RWPE2 (cell line): ENCODE measurements around the gene SDK2.

Experiments
- ATAC-seq: fragments of 200-7000 bp; cut with Tn5 transposase; 3 replicates; pipeline ENCODE4 v1.9.1; 2021; ENCODE audit warnings: low read depth
- DNase-seq: peaks from one replicate; pipeline ENCODE4 v3.0.0-alpha.2; 2020; ENCODE audit warnings: low spot score
- H3K27ac ChIP-seq: fragments of 450-650 bp; 2 replicates; pipeline ENCODE4 v1.5.1; 2017; ENCODE audit warnings: mild to moderate bottlenecking; ENCODE audit not compliant: poor library complexity, severe bottlenecking
- H3K27me3 ChIP-seq: fragments of 250-450 bp; sonication (Bioruptor Pico); 2 replicates; pipeline ENCODE4 v1.5.1; 2021; ENCODE audit warnings: mild to moderate bottlenecking, moderate library complexity; ENCODE audit not compliant: insufficient read depth, poor library complexity, severe bottlenecking
- H3K36me3 ChIP-seq: fragments of 250-450 bp; sonication (Bioruptor Pico); 2 replicates; pipeline ENCODE4 v1.5.1; 2020; ENCODE audit warnings: low read depth, mild to moderate bottlenecking, moderate library complexity
- H3K4me1 ChIP-seq: fragments of 250-450 bp; sonication (Bioruptor Pico); 2 replicates; pipeline ENCODE4 v1.5.1; 2021; ENCODE audit warnings: mild to moderate bottlenecking, moderate library complexity; ENCODE audit not compliant: insufficient read depth, poor library complexity, severe bottlenecking
- H3K4me3 ChIP-seq: fragments of 250-450 bp; sonication (Bioruptor Pico); 2 replicates; pipeline ENCODE4 v1.5.1; 2021; ENCODE audit warnings: mild to moderate bottlenecking, moderate library complexity; ENCODE audit not compliant: severe bottlenecking
- H3K9me3 ChIP-seq: fragments of 250-450 bp; sonication (Bioruptor Pico); 2 replicates; pipeline ENCODE4 v1.5.1; 2021; ENCODE audit warnings: mild to moderate bottlenecking, moderate library complexity; ENCODE audit not compliant: severe bottlenecking
- TF ChIP-seq, protein P1 (sequence below): fragments of 450-650 bp; IDR thresholded peaks from one replicate; pipeline ENCODE4 v1.5.1; 2017; ENCODE audit warnings: mild to moderate bottlenecking, moderate library complexity; ENCODE audit not compliant: poor library complexity, severe bottlenecking

Gene SDK2

DNA sequence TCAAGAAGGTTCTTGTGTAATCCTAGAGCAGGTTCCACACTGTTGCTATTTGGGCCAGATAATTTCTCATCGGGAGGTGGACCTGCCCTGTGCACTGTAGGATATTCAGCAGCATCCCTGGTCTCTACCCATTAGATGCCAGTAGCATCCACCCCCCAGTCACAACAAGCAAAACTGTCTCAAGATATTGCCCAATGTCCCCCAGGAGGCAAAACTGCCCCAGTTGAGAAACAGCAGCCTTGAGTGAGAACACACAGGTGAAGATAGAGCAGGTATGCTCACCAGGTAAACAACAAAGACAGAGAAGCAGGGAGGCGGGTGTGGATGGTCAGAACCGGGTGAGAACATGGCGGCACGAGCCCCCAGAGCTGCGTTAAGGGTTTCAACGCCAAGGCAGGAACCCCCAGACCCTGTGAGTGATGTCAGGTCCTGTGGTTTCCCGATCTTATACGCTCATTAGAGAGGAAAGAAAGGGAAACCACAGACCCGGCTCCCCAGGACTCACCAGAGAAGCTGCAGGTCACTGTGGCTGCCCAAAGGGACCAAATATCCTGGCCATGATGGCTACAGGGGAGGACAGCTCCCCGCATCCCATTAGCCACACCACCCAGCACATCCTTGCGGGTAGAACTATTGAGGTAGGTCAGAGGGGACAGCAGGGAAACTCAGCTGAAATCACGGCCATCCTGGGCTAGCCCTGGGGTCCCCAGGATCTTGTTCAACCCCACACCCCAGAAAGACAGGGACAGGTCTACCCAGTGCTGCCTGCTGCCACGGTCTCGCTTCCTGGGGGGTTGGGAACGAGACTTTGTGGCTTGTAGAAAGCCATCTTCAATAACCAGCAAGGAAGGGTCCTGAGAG, 353.6 kb downstream of the SDK2 start:
- TF ChIP-seq, protein P1, sequence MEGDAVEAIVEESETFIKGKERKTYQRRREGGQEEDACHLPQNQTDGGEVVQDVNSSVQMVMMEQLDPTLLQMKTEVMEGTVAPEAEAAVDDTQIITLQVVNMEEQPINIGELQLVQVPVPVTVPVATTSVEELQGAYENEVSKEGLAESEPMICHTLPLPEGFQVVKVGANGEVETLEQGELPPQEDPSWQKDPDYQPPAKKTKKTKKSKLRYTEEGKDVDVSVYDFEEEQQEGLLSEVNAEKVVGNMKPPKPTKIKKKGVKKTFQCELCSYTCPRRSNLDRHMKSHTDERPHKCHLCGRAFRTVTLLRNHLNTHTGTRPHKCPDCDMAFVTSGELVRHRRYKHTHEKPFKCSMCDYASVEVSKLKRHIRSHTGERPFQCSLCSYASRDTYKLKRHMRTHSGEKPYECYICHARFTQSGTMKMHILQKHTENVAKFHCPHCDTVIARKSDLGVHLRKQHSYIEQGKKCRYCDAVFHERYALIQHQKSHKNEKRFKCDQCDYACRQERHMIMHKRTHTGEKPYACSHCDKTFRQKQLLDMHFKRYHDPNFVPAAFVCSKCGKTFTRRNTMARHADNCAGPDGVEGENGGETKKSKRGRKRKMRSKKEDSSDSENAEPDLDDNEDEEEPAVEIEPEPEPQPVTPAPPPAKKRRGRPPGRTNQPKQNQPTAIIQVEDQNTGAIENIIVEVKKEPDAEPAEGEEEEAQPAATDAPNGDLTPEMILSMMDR, result no peak
- no peak overlapping the region for H3K4me3 ChIP-seq
- ATAC-seq, result no peak
- H3K27ac ChIP-seq, result peak overlapping the region; percentile 89
- H3K4me1 ChIP-seq, result peaks cover 70% of the 10 kb centered on the region
- H3K27me3 ChIP-seq, result no peaks in the 10 kb centered on the region
- no peaks in the 10 kb centered on the region for H3K9me3 ChIP-seq
- DNase-seq, result peak; percentile 47
- H3K36me3 ChIP-seq, result peaks cover 9% of the 10 kb centered on the region

DNA sequence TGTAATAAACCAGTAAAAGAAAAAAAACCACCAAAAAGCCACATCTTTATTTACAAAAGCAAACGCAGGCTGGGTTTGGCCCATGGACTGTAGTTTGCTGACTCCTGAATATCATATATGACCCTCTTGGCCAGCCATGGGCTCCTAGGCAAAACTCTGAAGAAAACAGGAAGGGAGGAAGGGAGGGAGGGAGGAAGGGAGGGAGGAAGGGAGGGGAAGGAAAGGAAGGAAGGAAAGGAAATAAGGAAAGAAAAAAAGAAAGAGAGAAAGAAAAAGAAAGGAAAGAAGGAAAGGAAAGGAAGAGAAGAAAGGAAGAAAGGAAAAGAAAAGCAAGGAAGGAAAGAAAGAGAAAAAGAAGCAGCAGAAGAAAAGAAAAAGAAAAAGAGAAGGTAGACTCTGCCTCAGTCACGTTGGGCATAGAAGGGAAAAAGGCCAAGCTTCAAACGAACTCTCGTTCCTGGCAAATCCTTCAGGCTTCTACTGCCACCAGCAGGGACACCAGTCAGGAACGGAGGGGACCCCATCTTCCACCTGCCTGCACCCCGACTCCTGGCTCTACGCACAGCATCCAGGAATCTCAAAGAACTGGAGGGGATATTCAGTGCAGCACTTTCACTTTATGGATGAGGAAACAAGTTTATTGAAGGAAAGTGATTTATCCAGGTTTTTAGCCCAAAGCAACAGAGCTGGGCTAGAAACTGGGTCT, 354.5 kb downstream of the SDK2 start:
- DNase-seq (peak; percentile 16), ATAC-seq (no peak)
- TF ChIP-seq, protein P1, result no peak
- Histone ChIP-seq H3K36me3 (peaks cover 19% of the 10 kb centered on the region), H3K4me1 (peaks cover 70% of the 10 kb centered on the region), H3K27me3 (no peaks in the 10 kb centered on the region), H3K9me3 (no peaks in the 10 kb centered on the region), H3K4me3 (no peak overlapping the region), H3K27ac (peak overlapping the region; percentile 89)

DNA sequence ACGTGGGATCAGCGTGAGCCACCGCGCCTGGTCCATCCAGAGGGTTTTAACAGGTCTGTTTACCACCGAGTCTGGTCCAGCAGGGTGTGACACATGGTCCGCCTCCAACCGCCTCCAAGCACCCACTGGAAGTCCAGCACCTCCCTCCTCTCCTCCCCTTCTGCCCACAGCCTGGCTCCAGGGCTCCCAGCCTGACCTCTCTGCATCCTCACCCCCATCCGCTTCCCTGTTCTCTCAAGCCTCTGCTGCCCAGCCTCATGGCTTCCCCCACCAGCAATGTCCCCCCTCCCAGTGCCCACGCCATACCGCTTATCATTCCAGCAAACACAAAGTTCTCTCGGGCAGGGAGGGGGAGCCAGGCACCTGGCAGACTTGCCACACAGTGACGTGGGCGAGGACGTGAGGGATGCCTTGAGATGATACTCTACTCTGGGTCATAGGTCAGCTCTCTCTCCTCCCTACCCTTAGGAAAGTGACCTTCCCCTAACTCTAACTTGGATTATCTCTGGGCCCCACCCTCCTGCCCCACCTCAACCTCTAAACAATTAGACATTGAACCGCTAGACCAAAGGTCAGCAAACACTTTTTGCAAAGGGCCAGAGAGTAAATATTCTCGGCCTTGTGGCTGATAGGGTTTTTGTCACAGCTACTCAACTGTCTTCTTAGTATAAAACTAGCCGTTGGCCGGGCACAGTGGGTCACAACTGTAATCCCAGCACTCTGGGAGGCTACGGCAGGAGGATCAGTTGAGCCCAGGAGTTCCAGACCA, 355.5 kb downstream of the SDK2 start:
- DNase-seq (no peak), ATAC-seq (peak; percentile 10; the same call in 1 of the 3 replicates)
- Histone ChIP-seq H3K27ac (peak overlapping the region; percentile 89), H3K27me3 (no peaks in the 10 kb centered on the region), H3K36me3 (peaks cover 29% of the 10 kb centered on the region), H3K4me1 (peaks cover 63% of the 10 kb centered on the region), H3K4me3 (no peak overlapping the region), H3K9me3 (no peaks in the 10 kb centered on the region)
- TF ChIP-seq, protein P1, result no peak

GRCh38 chr17:73286863-73287296, 357.4 kb downstream of the SDK2 start:
- H3K4me3 ChIP-seq, result no peak overlapping the region
- peak overlapping the region; percentile 25 for H3K27ac ChIP-seq
- TF ChIP-seq, protein P1, result no peak
- no peaks in the 10 kb centered on the region for H3K27me3 ChIP-seq
- H3K4me1 ChIP-seq, result peaks cover 45% of the 10 kb centered on the region
- peak; percentile 12; the same call in 2 of the 3 replicates for ATAC-seq
- peak; percentile 76 for DNase-seq
- peaks cover 31% of the 10 kb centered on the region for H3K36me3 ChIP-seq
- H3K9me3 ChIP-seq, result no peaks in the 10 kb centered on the region
